ENCODE data around the gene GNAO1.

The GNAO1 gene

DNA sequence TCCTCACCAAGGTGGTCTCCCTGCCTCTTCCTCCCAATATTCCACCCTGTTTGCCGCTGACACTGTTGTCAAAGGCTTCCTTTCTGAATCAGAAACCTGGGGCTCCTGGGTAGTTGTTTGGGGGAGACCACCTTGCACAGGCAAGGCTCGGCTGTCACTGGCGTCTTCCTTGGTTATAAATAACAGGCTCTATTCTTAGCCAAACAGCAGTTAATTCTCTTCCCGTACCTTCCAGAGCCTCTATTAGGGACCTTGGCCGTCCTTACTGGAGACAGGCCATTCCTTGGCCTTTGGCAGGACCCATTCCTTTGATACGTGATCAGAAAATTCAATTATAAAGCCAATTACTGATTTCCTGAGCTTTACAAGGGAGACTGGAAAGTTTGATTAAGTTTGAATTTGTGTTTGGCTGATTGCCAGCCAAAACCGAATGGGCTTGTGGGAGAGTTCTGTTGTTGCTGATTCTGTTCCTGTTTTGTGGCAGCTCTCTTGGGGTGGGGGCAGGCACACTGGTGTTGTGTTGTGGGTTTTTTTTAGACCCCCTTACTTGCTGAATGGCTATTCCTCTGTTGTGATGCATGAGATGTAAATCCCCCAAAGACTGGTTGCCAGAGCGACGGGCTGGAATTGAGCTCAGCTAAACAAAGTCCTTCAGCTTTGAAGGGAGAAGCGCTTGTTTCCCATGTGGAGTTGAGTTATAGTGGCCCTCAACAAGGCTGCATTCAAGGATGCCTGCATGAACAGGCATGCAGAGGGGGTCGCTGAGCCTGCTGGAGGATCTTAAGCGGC is 104.6 kb downstream of the GNAO1 start:
- Histone ChIP-seq H2BK5ac (ENCODE audit: low read length) (no peak overlapping the region), H3K18ac (ENCODE audit: low read length) (no peak overlapping the region), H3K4ac (ENCODE audit: low read depth, low read length) (no peak overlapping the region), H3K23ac (ENCODE audit: low read length) (no peak overlapping the region), H3K27me3 (ENCODE audit: insufficient read depth, low read length, poor library complexity) (no peaks in the 10 kb centered on the region), H2AK5ac (ENCODE audit: low read length) (no peak overlapping the region), H3K27ac (ENCODE audit: low read depth, low read length) (no peak overlapping the region), H3K79me1 (ENCODE audit: low read length) (no peaks in the 10 kb centered on the region), H4K8ac (ENCODE audit: low read depth, low read length) (no peak overlapping the region), H3K36me3 (ENCODE audit: control insufficient read depth, insufficient read depth, low read length) (no peaks in the 10 kb centered on the region), H3K4me3 (ENCODE audit: low read length) (no peak overlapping the region), H2BK120ac (ENCODE audit: low read depth, low read length) (no peak overlapping the region), H3K9ac (ENCODE audit: low read length) (no peak overlapping the region), H3K56ac (ENCODE audit: low read length) (no peak overlapping the region), H4K5ac (ENCODE audit: low read length) (no peak overlapping the region), H2BK15ac (replicated peaks; ENCODE audit: low read depth) (no peak overlapping the region), H3K4me2 (ENCODE audit: low read length) (no peak overlapping the region), H3K79me2 (ENCODE audit: control insufficient read depth, insufficient read depth, low read length) (no peaks in the 10 kb centered on the region), H3K4me1 (ENCODE audit: control insufficient read depth, low read depth, low read length) (no peaks in the 10 kb centered on the region)
- DNase-seq = no peak
- no CpG with 5 or more reads among the region's 12 CpGs for WGBS (ENCODE audit: extremely low coverage, insufficient coverage, low lambda C conversion rate)

DNA sequence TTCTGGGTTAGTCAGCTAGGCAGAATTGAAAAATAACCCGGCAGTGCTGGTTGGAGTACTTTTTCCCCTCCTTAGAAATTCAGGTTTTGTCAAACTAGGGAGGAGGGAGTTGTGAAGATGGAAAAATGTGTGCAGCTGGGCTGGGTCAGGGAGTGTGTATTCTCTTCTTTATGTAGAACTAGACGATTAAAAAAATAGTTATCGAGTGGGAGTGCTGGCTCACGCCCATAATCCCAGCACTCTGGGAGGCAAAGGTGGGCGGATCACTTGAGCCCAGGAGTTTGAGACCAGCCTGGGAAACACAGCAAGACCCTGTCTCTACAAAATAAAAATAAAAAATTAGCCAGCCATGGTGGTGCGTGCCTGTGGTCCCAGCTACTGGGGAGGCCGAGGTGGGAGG is 106.4 kb downstream of the GNAO1 start:
- Histone ChIP-seq H2BK5ac (ENCODE audit: low read length) (no peak overlapping the region), H3K4me3 (ENCODE audit: low read length) (no peak overlapping the region), H3K36me3 (ENCODE audit: control insufficient read depth, insufficient read depth, low read length) (no peaks in the 10 kb centered on the region), H3K9ac (ENCODE audit: low read length) (no peak overlapping the region), H3K56ac (ENCODE audit: low read length) (no peak overlapping the region), H3K4me2 (ENCODE audit: low read length) (no peak overlapping the region), H2BK120ac (ENCODE audit: low read depth, low read length) (no peak overlapping the region), H3K79me2 (ENCODE audit: control insufficient read depth, insufficient read depth, low read length) (no peaks in the 10 kb centered on the region), H4K8ac (ENCODE audit: low read depth, low read length) (no peak overlapping the region), H2AK5ac (ENCODE audit: low read length) (no peak overlapping the region), H3K4ac (ENCODE audit: low read depth, low read length) (no peak overlapping the region), H3K4me1 (ENCODE audit: control insufficient read depth, low read depth, low read length) (no peaks in the 10 kb centered on the region), H3K23ac (ENCODE audit: low read length) (no peak overlapping the region), H3K79me1 (ENCODE audit: low read length) (no peaks in the 10 kb centered on the region), H4K5ac (ENCODE audit: low read length) (no peak overlapping the region), H2BK15ac (replicated peaks; ENCODE audit: low read depth) (no peak overlapping the region), H3K18ac (ENCODE audit: low read length) (no peak overlapping the region), H3K27me3 (ENCODE audit: insufficient read depth, low read length, poor library complexity) (no peaks in the 10 kb centered on the region), H3K27ac (ENCODE audit: low read depth, low read length) (no peak overlapping the region)
- no peak for DNase-seq
- WGBS (ENCODE audit: extremely low coverage, insufficient coverage, low lambda C conversion rate) = no CpG with 5 or more reads among the region's 7 CpGs

DNA sequence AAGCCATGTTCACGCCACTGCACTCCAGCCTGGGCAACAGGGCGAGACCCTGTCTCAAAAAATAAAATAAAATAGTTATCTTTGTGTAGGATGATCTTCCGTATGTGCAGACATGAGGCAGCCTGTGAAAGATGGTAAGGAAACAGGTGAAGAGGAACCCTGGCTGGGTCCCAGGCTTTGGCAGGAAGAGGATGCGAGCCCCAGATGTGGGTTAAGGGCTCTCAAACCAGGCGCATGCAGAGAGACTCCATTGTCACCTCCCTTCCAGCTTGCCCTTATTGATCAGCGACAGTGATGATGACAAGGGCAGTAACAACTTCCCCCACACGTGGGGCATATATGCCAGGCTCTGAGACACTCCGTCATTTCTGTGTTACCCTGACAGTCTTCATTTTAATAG is 106.8 kb downstream of the GNAO1 start:
- no peak overlapping the region for H2BK120ac ChIP-seq (ENCODE audit: low read depth, low read length)
- H2BK5ac ChIP-seq (ENCODE audit: low read length) = no peak overlapping the region
- no peaks in the 10 kb centered on the region for H3K79me1 ChIP-seq (ENCODE audit: low read length)
- H3K79me2 ChIP-seq (ENCODE audit: control insufficient read depth, insufficient read depth, low read length) = no peaks in the 10 kb centered on the region
- no peak overlapping the region for H2AK5ac ChIP-seq (ENCODE audit: low read length)
- no peak overlapping the region for H2BK15ac ChIP-seq (replicated peaks; ENCODE audit: low read depth)
- no peak overlapping the region for H3K4ac ChIP-seq (ENCODE audit: low read depth, low read length)
- no peak overlapping the region for H3K27ac ChIP-seq (ENCODE audit: low read depth, low read length)
- H3K9ac ChIP-seq (ENCODE audit: low read length) = no peak overlapping the region
- no peak overlapping the region for H4K5ac ChIP-seq (ENCODE audit: low read length)
- no peaks in the 10 kb centered on the region for H3K27me3 ChIP-seq (ENCODE audit: insufficient read depth, low read length, poor library complexity)
- H3K4me1 ChIP-seq (ENCODE audit: control insufficient read depth, low read depth, low read length) = no peaks in the 10 kb centered on the region
- no CpG with 5 or more reads among the region's 8 CpGs for WGBS (ENCODE audit: extremely low coverage, insufficient coverage, low lambda C conversion rate)
- H3K4me2 ChIP-seq (ENCODE audit: low read length) = no peak overlapping the region
- H3K4me3 ChIP-seq (ENCODE audit: low read length) = no peak overlapping the region
- H3K36me3 ChIP-seq (ENCODE audit: control insufficient read depth, insufficient read depth, low read length) = no peaks in the 10 kb centered on the region
- no peak for DNase-seq
- no peak overlapping the region for H3K23ac ChIP-seq (ENCODE audit: low read length)
- no peak overlapping the region for H3K56ac ChIP-seq (ENCODE audit: low read length)
- H4K8ac ChIP-seq (ENCODE audit: low read depth, low read length) = no peak overlapping the region
- H3K18ac ChIP-seq (ENCODE audit: low read length) = no peak overlapping the region

DNA sequence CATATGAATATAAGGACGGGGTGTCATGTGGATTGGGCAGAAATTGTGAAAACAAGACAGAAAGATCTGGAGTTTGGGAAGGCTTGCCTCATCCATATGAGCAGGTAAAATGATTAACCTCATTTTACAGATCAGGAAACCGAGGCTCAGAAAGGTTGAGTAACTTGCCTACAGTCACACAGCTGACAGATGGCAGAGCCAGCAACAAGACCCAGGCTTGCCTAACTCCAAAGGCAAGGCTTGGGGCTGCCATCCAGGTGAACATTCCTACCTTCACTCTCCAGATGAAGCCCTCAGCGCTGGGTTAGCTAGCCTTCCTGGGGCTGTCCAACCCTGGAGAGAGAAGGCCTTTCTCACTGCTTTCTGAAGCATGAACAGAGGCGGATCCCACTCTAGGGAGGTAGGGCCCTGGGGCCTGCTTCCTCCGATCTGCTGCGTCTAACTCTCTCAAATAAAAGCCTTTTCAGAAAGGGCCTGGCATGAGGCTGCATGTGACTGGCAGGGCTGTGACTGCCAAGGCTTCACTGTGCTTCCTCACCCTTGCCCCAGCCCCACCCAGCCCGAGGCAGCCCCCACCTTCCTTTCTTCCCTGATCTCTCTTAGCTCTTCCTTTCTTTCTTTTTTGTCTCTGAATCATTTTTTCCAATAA is 107.8 kb downstream of the GNAO1 start:
- no peak overlapping the region for H3K27ac ChIP-seq (ENCODE audit: low read depth, low read length)
- H3K9ac ChIP-seq (ENCODE audit: low read length) = no peak overlapping the region
- no peaks in the 10 kb centered on the region for H3K79me1 ChIP-seq (ENCODE audit: low read length)
- H4K8ac ChIP-seq (ENCODE audit: low read depth, low read length) = no peak overlapping the region
- H3K4me3 ChIP-seq (ENCODE audit: low read length) = no peak overlapping the region
- H3K18ac ChIP-seq (ENCODE audit: low read length) = no peak overlapping the region
- no peak overlapping the region for H3K23ac ChIP-seq (ENCODE audit: low read length)
- H2BK5ac ChIP-seq (ENCODE audit: low read length) = no peak overlapping the region
- WGBS (ENCODE audit: extremely low coverage, insufficient coverage, low lambda C conversion rate) = no CpG with 5 or more reads among the region's 7 CpGs
- H3K36me3 ChIP-seq (ENCODE audit: control insufficient read depth, insufficient read depth, low read length) = no peaks in the 10 kb centered on the region
- no peak overlapping the region for H3K56ac ChIP-seq (ENCODE audit: low read length)
- H2BK15ac ChIP-seq (replicated peaks; ENCODE audit: low read depth) = no peak overlapping the region
- no peaks in the 10 kb centered on the region for H3K4me1 ChIP-seq (ENCODE audit: control insufficient read depth, low read depth, low read length)
- H4K5ac ChIP-seq (ENCODE audit: low read length) = no peak overlapping the region
- no peaks in the 10 kb centered on the region for H3K79me2 ChIP-seq (ENCODE audit: control insufficient read depth, insufficient read depth, low read length)
- no peaks in the 10 kb centered on the region for H3K27me3 ChIP-seq (ENCODE audit: insufficient read depth, low read length, poor library complexity)
- H2AK5ac ChIP-seq (ENCODE audit: low read length) = no peak overlapping the region
- no peak overlapping the region for H3K4me2 ChIP-seq (ENCODE audit: low read length)
- H2BK120ac ChIP-seq (ENCODE audit: low read depth, low read length) = no peak overlapping the region
- no peak overlapping the region for H3K4ac ChIP-seq (ENCODE audit: low read depth, low read length)
- DNase-seq = no peak

DNA sequence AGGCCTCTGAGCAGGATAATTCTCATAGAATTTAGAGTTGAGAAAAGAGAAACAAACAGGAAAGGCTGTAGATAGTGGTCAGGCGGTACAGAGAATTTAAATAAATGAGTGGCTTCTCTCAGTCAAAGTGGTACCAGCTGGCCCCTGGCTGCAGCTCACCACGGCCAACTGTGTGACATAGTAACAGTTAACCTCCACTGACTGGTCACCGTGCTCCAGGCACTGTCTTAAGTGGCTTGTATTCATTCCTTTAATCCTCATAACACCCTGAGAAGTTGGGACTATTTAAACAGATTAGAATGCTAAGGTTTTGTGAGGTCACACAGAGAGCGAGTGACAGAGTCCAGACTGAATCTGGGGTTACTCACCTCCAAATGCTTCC is 108.9 kb downstream of the GNAO1 start:
- H4K5ac ChIP-seq (ENCODE audit: low read length) = no peak overlapping the region
- H3K27ac ChIP-seq (ENCODE audit: low read depth, low read length) = no peak overlapping the region

More for the DNA sequence above, 108.9 kb downstream of the GNAO1 start:
- Histone ChIP-seq H2AK5ac (ENCODE audit: low read length) (no peak overlapping the region), H3K79me1 (ENCODE audit: low read length) (no peaks in the 10 kb centered on the region), H3K4ac (ENCODE audit: low read depth, low read length) (no peak overlapping the region), H3K23ac (ENCODE audit: low read length) (no peak overlapping the region), H4K8ac (ENCODE audit: low read depth, low read length) (no peak overlapping the region), H2BK120ac (ENCODE audit: low read depth, low read length) (no peak overlapping the region), H2BK5ac (ENCODE audit: low read length) (no peak overlapping the region), H3K79me2 (ENCODE audit: control insufficient read depth, insufficient read depth, low read length) (no peaks in the 10 kb centered on the region), H3K4me3 (ENCODE audit: low read length) (no peak overlapping the region), H3K27me3 (ENCODE audit: insufficient read depth, low read length, poor library complexity) (no peaks in the 10 kb centered on the region), H3K36me3 (ENCODE audit: control insufficient read depth, insufficient read depth, low read length) (no peaks in the 10 kb centered on the region), H3K4me2 (ENCODE audit: low read length) (no peak overlapping the region), H2BK15ac (replicated peaks; ENCODE audit: low read depth) (no peak overlapping the region), H3K56ac (ENCODE audit: low read length) (no peak overlapping the region), H3K4me1 (ENCODE audit: control insufficient read depth, low read depth, low read length) (no peaks in the 10 kb centered on the region), H3K9ac (ENCODE audit: low read length) (no peak overlapping the region), H3K18ac (ENCODE audit: low read length) (no peak overlapping the region)
- no CpG with 5 or more reads among the region's 4 CpGs for WGBS (ENCODE audit: extremely low coverage, insufficient coverage, low lambda C conversion rate)
- DNase-seq = no peak

Data from mesendoderm (in vitro differentiated cells).